NCI-H345 treated with DMSO at 0.1 percent for 48 hours (cell line): ENCODE results near the gene ZC3H12C.

Source experiments
- DNase-seq: peaks from one replicate; lab custom pipeline; 2025; ENCODE audit not compliant: unreplicated experiment; lab: John Stamatoyannopoulos, UW

Gene ZC3H12C

DNA sequence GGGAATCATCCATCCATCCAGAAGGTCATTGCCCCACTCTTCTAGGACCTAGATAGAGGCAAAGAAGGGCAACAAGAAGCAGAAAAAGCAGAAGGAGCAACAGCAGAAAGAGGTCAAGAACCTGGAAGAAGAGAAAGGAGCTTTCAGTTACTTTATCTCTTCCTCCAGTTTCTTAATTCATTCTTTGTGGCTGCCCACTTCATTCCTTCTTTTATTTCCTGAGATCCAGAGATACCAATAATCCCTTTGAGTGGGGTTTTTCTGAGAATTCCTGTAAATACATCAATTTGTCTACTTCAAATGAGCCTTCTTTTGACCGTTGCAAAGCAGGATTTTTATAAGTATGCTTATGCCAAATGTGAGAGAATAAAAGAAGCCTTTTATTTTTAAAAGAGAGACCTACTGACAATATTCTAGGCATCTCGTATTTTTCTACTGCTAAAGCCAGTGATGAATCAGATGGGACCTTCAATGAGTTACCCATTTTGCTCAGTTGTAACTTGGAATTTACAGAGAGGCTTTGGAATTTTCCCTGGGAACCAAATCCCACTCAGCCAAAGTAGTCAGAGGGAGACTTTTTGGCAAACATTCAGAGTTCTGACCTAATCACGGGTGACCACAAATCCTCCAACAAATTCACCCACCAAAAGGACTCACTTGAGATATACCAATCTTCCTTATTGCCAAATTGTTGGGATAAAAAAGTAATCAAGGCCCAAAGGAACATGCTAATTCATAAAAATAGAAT lies 54.9 kb downstream of the ZC3H12C start:
- DNase-seq = no peak

DNA sequence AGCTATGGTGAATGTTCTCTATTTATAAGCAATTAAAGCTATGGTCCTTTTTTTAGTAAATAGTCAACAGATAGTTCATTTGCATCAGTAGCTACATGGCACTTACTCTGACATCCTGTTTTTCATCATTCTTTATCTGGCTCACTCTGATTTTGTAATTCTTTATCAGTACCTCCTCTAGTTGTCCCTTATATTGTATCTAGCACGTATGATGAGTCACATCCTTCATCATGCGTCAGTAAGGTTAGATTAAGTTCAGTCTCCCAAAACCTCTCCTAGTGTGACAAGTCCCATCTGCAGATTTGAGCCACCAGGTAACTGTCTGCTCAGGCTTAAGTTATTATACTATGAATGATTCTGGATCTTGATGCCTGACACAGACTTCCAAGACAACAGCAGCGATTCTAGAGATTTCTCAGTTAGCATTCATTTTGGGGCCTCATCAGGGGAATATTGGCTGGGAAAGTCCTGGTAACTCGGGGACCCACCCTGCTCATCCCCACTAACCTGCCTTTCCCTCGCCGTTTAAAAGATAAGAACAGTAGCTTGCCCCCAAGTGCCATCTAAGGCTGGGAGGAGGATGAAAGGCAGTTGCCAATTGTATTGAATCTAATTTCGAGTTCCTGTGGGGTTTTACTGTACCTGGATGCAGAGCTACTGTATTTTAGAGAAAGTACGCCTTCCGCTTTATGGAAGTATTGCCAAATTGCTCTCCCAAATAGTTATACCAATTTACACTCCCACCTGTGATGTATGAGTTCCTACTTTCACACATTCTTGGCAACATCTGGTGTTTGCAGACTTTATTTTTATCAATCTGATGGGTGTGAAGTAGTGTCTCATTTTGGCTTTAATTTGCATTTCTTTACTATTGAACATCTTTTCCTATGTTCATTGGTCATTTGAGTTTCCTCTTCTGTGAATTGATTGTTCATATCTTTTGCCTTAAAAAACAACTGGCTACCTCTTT lies 55.9 kb downstream of the ZC3H12C start:
- DNase-seq = no peak

DNA sequence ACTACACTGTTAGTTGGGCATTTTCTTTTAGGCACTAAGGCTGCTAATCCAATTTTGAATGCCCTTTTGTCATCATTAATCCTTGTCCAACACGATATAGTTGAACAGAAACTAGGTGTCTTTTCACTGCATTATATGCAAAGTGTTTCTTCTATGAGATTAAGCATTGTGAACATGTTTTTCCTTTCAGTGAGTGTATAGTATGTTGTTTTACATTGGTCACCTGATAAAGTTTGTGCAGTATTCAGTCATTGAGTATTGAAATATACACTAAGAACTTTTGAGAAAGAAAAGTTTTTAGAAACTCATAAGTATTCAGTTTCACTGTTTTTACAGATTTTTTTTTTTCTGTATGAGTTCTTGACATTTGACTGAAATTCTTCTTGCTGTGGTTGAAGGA lies 59.0 kb downstream of the ZC3H12C start:
- no peak for DNase-seq

DNA sequence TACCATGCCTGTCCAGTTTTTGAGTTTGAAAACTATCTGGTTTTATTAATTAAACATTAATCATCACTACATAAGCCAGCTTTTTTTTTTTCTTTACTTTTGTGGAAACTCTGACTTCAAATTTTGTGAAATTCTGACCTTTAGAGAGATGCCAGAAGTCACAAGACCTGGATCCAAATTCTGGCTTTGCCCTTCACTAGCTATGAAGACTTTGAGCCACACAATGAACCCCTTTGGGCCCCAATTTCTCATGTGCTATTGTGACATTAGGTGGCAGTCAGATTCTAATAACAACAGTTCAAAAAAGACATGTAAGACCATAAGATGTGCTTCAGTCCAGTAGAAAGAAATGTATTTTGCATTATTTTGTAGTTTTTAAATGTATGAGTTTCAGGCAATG lies 60.3 kb downstream of the ZC3H12C start:
- no peak for DNase-seq

DNA sequence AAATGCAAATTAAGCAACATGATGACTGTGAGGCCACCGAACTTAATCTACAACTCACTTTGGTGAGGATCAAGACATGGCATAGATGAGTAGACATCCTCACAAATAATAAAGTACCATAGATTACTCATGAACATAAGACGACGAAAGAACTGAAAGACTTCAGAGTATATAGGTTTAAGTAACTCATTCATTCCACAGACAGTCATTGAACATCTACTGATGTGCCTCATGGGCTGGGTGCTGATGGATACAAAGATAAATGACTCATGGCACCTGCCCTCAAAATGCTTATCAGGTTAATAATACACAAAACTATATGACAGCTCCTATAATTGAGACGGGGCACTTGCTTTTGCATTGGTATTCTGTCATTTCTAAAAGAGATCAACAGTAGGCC lies 63.3 kb downstream of the ZC3H12C start:
- DNase-seq = no peak

DNA sequence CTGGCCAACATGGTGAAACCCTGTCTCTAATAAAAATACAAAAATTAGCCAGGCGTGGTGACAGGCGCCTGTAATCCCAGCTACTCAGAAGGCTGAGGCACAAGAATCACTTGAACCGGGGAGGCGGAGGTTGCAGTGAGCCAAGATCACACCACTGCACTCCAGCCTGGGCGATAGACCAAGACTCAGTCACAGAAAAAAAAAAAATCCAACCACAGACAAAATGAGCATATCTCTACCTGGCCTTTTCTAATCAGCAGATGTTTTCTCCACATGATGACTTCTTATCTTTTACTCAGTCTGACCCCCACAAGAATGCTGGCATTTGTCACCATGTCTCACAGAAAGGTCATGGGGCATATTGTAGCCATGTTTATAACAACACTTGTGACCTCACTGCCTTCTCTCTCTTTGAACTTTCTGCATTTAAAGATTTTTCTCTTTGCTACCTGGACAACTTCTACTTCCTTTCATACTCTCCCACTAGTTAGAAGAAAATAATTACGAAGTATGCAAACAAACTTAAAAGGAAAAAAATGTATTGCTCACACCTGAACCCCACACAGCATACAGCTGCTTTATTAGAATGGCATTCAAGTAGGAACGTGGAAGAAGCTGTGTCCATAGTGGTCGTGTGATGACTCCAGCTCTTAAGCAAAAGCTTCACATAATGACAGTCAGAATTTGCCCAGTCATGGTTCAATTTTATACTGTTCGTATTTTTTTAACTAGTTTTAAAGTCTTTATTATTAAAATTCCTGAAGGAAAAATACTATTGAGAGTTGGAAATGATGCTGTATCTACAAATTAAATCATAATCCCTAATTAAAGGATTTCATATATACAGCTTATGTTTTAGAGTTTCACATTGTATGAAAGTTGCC lies 65.4 kb downstream of the ZC3H12C start:
- no peak for DNase-seq

DNA sequence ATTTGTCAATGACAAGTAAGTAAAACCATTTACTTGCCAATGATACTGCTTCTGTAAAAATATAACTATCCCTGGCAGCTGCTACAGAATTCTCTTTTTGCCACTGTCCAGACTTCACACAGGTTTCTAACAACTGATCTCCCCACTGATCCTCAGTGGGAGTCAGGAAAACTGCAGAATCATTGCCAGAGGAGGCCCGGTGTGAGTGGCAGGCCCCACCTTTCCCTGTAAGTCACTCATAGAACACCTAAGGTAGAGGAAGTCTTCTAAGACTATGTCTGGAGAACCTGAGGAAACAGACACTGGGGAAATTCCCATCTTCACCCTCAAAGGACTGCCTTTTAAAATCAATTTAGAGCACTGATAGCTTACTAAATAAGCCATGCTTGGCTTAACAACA lies 66.3 kb downstream of the ZC3H12C start:
- DNase-seq = no peak

DNA sequence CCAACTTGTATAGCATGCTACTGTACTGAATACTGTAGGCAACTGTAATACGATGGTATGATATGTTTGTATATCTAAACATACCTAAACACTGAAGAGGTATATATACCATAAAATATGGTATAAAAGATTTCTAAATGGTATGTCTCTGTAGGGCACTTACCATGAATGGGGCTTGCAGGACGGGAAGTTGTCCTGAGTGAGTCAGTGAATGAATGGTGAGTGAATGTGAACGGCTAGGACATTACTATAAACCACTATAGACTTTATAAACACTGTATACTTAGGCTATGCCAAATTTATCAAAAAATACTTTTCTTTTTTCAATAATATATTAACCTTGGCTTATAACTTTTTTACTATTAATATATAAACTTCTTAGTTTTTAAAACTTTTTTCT lies 66.8 kb downstream of the ZC3H12C start:
- DNase-seq = no peak

DNA sequence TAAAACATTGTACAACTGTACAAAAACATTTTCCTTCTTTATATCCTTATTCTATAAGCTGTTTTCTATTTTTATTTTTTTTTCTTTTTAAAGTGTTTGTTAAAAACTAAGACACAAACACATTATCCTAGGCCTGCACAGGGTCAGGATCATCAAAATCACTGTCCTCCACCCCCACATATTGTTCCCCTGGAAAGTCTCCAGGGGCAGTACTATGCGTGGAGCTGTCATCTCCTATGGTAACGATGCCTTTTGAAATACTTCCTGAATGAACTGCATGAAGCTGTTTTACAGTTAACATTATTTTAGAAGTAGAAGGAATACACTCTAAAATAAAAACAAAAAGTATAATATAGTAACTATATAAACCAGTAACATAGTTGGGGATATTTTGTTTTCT lies 67.2 kb downstream of the ZC3H12C start:
- DNase-seq = no peak

DNA sequence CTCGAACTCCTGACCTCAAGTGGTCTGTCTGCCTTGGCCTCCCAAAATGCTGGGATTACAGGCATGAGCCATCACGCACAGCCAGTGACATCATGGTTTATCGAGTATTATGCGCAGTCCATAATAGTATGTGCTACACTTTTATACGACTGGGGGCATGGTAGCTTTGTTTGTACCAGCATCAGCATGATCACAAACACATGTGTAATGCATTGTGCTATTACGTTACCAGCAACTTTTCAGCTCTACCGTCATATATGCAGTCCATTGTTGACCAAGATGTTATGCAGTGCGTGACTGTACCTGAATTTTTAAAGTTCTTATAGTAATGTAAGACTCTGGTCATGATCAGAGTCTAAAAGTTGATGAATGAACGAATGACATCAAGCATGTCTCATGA lies 67.9 kb downstream of the ZC3H12C start:
- no peak for DNase-seq

DNA sequence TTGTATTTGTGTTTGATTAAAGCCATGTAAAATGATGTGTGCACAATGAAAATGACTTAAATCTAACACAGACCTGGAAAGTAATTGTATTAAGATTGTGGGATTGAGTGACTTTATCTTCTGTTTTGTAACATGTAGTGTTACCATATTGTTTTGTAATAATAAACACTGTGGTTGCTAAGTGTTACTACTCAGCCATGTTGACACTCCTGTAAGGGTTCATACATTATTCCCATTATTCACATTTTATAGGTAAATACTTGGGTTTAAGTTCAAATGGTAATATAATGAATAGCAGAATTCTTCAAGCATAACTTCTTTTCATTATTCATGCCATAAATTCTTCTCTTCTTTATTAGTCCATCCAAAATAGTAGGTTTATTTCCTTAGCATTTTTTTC lies 69.0 kb downstream of the ZC3H12C start:
- no peak for DNase-seq

DNA sequence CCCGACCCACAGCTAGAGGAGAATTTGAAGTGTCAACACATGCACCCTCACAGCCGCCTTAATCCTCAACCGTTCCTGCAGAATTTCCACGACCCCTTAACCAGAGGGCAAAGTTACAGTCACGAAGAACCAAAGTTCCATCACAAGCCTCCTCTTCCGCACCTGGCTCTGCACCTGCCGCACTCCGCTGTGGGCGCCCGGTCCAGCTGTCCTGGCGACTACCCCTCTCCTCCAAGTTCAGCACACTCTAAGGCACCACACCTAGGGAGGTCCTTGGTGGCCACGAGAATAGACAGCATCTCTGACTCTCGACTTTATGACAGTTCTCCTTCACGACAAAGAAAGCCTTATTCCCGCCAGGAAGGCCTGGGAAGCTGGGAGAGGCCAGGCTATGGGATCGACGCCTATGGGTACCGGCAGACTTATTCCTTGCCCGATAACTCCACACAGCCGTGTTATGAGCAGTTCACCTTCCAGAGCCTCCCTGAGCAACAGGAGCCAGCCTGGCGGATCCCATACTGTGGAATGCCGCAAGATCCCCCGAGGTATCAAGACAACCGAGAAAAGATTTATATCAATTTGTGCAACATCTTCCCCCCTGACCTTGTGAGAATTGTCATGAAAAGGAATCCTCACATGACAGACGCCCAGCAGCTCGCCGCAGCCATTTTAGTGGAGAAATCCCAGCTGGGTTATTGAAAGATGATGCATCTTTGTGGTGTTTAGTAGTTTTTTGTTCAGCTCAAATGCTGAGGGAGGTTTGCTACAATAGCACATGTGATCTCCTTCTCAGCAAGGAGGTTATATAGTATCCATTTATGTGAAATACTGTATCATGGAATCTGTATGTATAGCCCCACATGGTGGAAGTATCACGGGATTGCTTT lies 72.1 kb downstream of the ZC3H12C start:
- no peak for DNase-seq

DNA sequence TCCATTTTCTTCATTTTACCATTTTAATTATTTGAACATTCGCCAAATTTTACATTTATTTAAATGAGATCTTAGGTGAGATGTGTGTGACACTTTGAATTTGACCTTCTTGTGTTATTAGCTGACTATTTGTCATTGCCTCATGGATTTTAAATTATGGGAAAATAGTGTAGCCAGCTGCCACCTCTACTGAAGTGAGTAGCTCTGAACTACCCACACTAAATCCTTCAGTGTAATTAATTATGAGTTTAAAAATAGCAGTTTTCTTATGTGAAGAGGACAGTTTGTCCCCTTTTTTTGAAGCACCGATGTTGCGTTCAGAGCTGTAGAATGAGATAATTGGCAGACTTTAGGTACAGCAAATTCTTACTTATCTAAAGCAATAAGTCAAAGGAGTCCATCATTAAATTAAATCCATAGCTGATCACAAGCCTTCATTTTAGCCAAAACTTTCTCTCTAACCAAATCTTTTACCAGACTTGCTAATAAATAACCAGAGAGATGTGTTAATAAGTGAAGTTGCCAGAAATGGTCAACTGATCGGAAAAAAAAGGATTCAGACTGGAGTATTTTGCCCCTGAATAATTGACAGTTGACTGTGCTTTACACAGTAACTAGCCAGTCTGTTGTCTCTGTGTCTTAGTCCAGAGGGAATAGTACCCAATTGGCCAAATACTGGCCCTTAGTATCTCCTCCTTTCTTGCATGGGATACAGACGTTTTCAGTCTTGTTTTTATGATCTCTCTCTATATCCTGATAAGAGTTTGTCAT lies 75.0 kb downstream of the ZC3H12C start:
- no peak for DNase-seq

DNA sequence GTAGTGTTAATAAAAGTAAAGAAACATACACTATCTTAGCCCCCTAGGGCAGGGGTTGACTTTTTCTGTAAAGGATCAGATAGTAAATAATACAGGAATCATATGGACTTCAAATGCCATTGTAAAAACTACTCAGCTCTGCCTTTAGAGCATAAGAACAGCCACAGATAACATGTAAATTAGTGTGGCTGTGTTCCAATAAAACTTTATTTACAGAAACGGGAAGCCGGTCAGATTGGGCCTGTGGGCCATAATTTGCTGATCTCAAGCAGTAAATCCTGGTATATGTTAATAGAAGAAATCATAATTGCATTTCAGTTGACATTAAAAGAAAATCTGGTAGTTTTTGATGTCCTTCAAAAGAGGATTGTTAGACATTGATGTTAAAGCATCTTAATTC lies 76.5 kb downstream of the ZC3H12C start:
- DNase-seq = no peak

DNA sequence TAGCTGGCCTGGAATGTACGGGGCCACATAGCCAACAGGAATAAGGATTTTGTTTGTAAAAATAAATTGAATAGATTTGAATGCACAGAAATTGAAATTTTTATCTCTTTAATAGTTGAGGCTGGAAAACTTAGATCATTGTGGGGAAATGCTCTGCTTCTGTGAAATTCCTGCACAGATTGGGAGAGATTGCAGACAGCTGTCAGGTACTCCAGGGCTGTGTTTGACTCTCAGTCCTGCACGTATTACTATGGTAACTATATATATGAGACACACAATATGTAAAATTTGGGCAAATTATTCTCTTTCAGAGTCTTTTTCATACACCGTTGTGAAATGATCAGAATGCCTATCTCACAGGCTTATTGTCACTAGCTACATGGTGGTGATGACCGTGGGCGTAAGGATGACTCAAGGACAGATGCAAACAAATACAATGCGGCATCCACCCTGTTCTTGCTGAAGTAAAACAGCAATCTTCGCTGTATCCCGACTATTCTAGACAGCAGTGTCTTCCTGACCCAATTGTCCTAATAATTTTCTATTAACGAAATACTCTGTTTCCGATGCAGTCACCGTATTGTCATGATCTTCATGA lies 79.4 kb downstream of the ZC3H12C start:
- no peak for DNase-seq

DNA sequence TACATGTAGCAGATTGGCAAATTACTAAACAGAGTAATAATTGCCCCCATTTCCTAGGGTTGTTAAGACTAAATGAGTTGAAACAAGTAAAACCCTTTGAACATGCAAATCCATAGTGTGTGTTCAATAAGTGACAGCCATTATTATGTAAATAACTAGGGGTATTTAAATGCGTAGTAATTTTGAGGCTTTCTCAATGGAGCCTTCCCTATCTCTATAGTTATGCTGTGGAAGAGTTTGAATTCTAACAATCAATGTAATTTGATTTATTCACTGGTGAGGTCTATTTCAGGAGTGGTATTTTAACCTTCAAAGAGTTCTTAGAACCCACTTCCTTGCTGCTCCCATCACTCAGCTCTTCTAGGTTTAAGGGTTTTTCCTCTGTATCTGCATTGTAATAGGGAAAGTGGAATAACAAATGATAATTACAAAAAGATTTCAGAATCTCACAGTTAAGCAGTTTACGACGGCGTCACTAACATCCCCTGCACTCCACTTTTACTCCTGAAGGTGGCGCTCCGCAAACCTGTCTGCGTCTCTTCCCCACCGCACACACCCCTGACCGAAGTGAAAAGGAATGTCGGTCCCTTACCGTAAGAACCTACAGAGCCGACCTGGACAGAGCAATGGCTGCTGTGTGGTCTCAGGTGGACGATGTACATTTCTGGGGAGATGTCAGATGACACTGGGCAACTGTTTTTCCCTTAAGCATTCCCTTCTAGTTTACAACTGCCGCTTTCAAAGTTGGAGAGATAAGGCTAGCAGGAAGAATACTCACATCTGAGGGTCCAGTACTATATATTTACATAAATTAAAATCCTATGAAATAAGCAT lies 80.8 kb downstream of the ZC3H12C start:
- no peak for DNase-seq

DNA sequence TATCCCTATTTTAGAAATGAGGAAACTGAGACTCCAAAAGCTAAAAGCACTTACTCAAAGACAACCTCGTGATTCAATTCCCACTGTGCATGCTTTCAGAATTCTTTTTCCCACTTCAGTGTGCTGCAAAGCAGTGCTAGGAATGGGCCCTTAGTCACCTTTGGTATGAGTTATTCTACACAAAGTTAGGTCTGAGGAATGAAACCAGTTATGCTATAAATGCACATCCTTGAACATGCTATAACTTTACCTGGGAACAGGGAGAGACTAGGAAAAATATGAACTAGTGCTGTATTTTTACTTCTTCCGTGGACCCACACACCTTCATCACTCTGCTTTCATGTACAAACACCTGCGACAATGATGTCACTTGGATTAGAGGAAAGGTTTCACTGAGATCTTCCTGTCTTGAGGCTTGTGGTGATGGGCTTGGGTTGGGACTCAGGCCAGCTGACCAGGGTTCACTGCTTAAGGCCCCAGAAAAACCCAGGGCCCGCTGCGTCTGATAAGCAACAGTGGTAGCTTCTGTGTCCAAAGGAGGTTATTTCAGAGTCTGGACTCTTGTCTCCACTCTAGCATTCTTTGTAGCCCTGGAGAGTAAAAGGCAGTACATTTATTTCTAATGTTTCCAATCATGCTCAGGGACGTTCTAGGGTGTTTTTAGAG lies 81.6 kb downstream of the ZC3H12C start:
- no peak for DNase-seq
